SU-DHL-6 (cell line): ENCODE data around the gene SUPT3H.

Source experiments
- H2AFZ ChIP-seq: fragments of 200-600 bp; sonication (generic); 2 replicates; pipeline ENCODE4 v1.6.1; 2014; ENCODE audit warnings: low read depth, mild to moderate bottlenecking, moderate library complexity, mixed read lengths, antibody characterized with exemption, low read length; ENCODE audit not compliant: severe bottlenecking
- H3F3A ChIP-seq: fragments of 200-600 bp; shearing (Covaris generic); 2 replicates; pipeline ENCODE4 v1.6.0; 2016; ENCODE audit warnings: antibody characterized with exemption, mild to moderate bottlenecking; ENCODE audit not compliant: insufficient read depth
- H3K27ac ChIP-seq: fragments of 200-600 bp; sonication (generic); 2 replicates; pipeline ENCODE4 v1.5.1; 2016; ENCODE audit warnings: low read depth, mild to moderate bottlenecking, low read length, moderate library complexity, mixed read lengths
- H3K27me3 ChIP-seq: fragments of 200-600 bp; sonication (generic), shearing (Covaris generic); 2 replicates; pipeline ENCODE4 v1.6.0; 2014; ENCODE audit warnings: mild to moderate bottlenecking, low read length
- H3K36me3 ChIP-seq: fragments of 200-600 bp; sonication (generic); 2 replicates; pipeline ENCODE4 v1.6.1; 2014; ENCODE audit warnings: mild to moderate bottlenecking, low read length, mixed read lengths
- H3K4me2 ChIP-seq: fragments of 300-600, 200-600 bp; shearing (Covaris generic), sonication (generic); 2 replicates; pipeline ENCODE4 v1.6.0; 2014; ENCODE audit warnings: low read length, low read depth, mild to moderate bottlenecking; ENCODE audit not compliant: poor library complexity, severe bottlenecking
- H3K4me3 ChIP-seq: fragments of 200-600 bp; sonication (generic); 2 replicates; pipeline ENCODE4 v1.5.1; 2014; ENCODE audit warnings: antibody characterized with exemption, low read length, mild to moderate bottlenecking, mixed read lengths; ENCODE audit not compliant: insufficient read depth, poor library complexity, severe bottlenecking
- H3K79me2 ChIP-seq: fragments of 200-600 bp; sonication (generic); 2 replicates; pipeline ENCODE4 v1.6.1; 2014; ENCODE audit warnings: mild to moderate bottlenecking, low read length, moderate library complexity; ENCODE audit not compliant: insufficient read depth
- H3K9ac ChIP-seq: fragments of 200-600 bp; sonication (generic); 2 replicates; pipeline ENCODE4 v1.7.0; 2014; ENCODE audit warnings: mild to moderate bottlenecking, low read length
- H3K9me2 ChIP-seq: fragments of 200-600 bp; sonication (generic); replicated peaks from 2 replicates; pipeline ENCODE4 v1.6.1; 2014; ENCODE audit warnings: low read length; ENCODE audit not compliant: insufficient read depth
- H3K9me3 ChIP-seq: fragments of 200-600 bp; sonication (generic); 2 replicates; pipeline ENCODE4 v1.6.1; 2014; ENCODE audit warnings: low read length, mixed read lengths; ENCODE audit not compliant: insufficient read depth
- H4K20me1 ChIP-seq: fragments of 200-600 bp; sonication (generic); 2 replicates; pipeline ENCODE4 v1.6.1; 2014; ENCODE audit warnings: low read depth, mild to moderate bottlenecking, antibody characterized with exemption, low read length, moderate library complexity, mixed read lengths
- CTCF ChIP-seq: fragments of 200-600 bp; sonication (generic); IDR thresholded peaks from one replicate; pipeline ENCODE4 v1.5.1; 2017; ENCODE audit warnings: antibody characterized with exemption, mild to moderate bottlenecking, low read length, moderate library complexity; ENCODE audit not compliant: insufficient read depth, poor library complexity, severe bottlenecking
- EZH2phosphoT487 ChIP-seq: fragments of 200-600 bp; sonication (generic), shearing (Covaris generic); conservative IDR thresholded peaks from 2 replicates; pipeline ENCODE4 v1.6.1; 2018; ENCODE audit warnings: mild to moderate bottlenecking, antibody characterized with exemption, low read length, moderate library complexity, mixed read lengths

SUPT3H gene

GRCh38 chr6:45112711-45113110, 265.0 kb downstream of the SUPT3H start:
- Histone ChIP-seq H4K20me1 (no peaks in the 10 kb centered on the region), H3K9me2 (no peaks in the 10 kb centered on the region), H3K4me2 (no peak overlapping the region), H3K4me3 (no peak overlapping the region), H3K36me3 (no peaks in the 10 kb centered on the region), H3K27ac (no peak overlapping the region), H3K79me2 (no peaks in the 10 kb centered on the region), H2AFZ (no peak overlapping the region), H3K9ac (no peak overlapping the region), H3F3A (no peaks in the 10 kb centered on the region), H3K9me3 (no peaks in the 10 kb centered on the region), H3K27me3 (no peaks in the 10 kb centered on the region)
- TF ChIP-seq EZH2phosphoT487 (no peak), CTCF (no peak)

- TF ChIP-seq CTCF (no peak), EZH2phosphoT487 (no peak)
- Histone ChIP-seq H3F3A (no peaks in the 10 kb centered on the region), H3K9me3 (no peaks in the 10 kb centered on the region), H3K79me2 (no peaks in the 10 kb centered on the region), H3K36me3 (no peaks in the 10 kb centered on the region), H3K9me2 (no peaks in the 10 kb centered on the region), H3K27me3 (no peaks in the 10 kb centered on the region), H3K4me2 (no peak overlapping the region), H3K4me3 (no peak overlapping the region), H2AFZ (no peak overlapping the region), H4K20me1 (no peaks in the 10 kb centered on the region), H3K9ac (no peak overlapping the region), H3K27ac (no peak overlapping the region)
These were observed 268.2 kb downstream of the SUPT3H start for GRCh38 chr6:45109551-45109950.

- no peaks in the 10 kb centered on the region for H3F3A ChIP-seq
- H3K9ac ChIP-seq: no peak overlapping the region
- no peak overlapping the region for H3K4me3 ChIP-seq
- no peaks in the 10 kb centered on the region for H3K79me2 ChIP-seq
- no peak overlapping the region for H2AFZ ChIP-seq
- H3K27me3 ChIP-seq: no peaks in the 10 kb centered on the region
- H3K36me3 ChIP-seq: no peaks in the 10 kb centered on the region
- no peak overlapping the region for H3K27ac ChIP-seq
- H4K20me1 ChIP-seq: no peaks in the 10 kb centered on the region
- no peaks in the 10 kb centered on the region for H3K9me3 ChIP-seq
- TF ChIP-seq CTCF (no peak), EZH2phosphoT487 (no peak)
- no peak overlapping the region for H3K4me2 ChIP-seq
- H3K9me2 ChIP-seq: no peaks in the 10 kb centered on the region
These were observed 272.4 kb downstream of the SUPT3H start for GRCh38 chr6:45105170-45105820.
